ENCODE data around the gene IKZF2.

Gene IKZF2

DNA sequence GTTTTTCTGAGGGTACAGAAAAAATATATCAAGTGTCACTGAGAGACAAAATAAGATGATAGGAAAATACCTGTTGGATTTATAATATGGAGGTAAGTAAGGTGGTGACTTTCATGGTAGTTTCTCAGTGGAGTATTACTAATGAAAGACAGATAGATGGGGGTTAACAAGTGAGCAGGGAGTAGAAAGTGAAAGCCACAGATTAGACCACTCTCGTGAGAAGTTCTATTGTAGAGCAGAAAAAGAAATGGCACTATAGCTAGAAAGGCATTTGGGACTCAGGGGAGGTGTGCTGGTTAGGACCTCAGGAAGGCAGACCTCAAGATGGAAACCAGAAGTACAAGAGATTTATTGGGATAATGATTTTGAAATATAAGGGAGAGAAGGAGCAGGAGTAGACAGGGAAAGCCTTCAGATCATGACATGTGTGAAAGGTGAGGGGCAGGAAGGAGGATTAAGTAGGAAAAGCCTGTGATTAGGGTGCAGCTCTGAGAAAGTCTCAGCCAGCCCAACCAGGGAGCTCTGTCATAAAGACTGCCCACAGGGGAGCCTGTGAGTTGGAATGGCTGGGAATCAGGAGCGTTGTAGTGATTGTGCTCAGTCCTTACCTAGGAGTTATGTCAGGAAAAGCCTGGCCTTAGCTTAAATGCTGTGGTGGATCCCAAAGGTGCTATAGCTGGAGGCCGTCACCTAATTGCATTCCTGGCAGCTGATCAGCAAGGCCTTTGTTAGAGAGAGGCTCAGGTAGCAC, 198.1 kb downstream of the IKZF2 start:
- no peak for DNase-seq

DNA sequence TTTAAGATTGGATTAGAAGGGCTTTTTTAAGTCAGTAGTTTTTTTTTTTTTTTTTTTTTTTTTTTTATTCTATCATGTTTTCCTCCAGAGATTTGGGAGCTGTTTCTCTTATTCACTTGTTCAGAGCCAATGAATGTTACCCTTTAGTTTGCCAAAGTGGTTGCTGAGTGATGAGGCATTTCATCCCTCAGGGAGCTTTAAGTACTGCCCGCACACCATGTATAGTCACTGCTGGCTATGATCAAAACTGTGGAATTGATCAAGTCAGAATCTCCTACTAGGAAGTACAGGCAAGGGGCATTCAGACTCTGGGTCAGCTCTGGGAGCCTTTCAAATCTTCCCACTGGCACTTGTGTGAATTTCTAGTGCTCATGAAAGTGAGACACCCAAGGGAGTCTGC, 201.6 kb downstream of the IKZF2 start:
- no peak for DNase-seq
